Activated naive CD8-positive, alpha-beta T cell (primary cell): ENCODE measurements around the gene OSBPL6.
A peak's percentile ranks its signal among the peaks of the same experiment; 100 is the strongest.
"Not testable (repeated sequence)": the region's sequence is repeated elsewhere in the genome, so short reads cannot be mapped to it uniquely, and the experiment has no call there.

Experiments
- H3K27ac Mint-ChIP-seq: one replicate; pipeline ENCODE4 v1.8.0; 2021; ENCODE audit warnings: mixed read lengths
- H3K27me3 Mint-ChIP-seq: one replicate; pipeline ENCODE4 v1.8.0; 2021; ENCODE audit warnings: mixed read lengths
- H3K36me3 Mint-ChIP-seq: one replicate; pipeline ENCODE4 v1.8.0; 2021; ENCODE audit warnings: mixed read lengths
- H3K4me1 Mint-ChIP-seq: one replicate; pipeline ENCODE4 v1.8.0; 2021; ENCODE audit warnings: low read depth, mixed read lengths
- H3K4me3 Mint-ChIP-seq: one replicate; pipeline ENCODE4 v1.8.0; 2021; ENCODE audit warnings: mild to moderate bottlenecking, mixed read lengths
- H3K9me3 Mint-ChIP-seq: one replicate; pipeline ENCODE4 v1.8.0; 2021; ENCODE audit warnings: low read depth, mixed read lengths

The OSBPL6 gene

GRCh38 chr2:178413472-178414265 is 219.4 kb downstream of the OSBPL6 start:
- peaks cover 22% of the 10 kb centered on the region for H3K4me1 Mint-ChIP-seq
- no peaks in the 10 kb centered on the region for H3K27me3 Mint-ChIP-seq
- peak overlapping the region; percentile 91 for H3K4me3 Mint-ChIP-seq
- peak overlapping the region; percentile 94 for H3K27ac Mint-ChIP-seq
- no peaks in the 10 kb centered on the region for H3K36me3 Mint-ChIP-seq
- H3K9me3 Mint-ChIP-seq = no peaks in the 10 kb centered on the region

- Mint-ChIP-seq H3K36me3 (no peaks in the 10 kb centered on the region), H3K4me1 (peaks cover 22% of the 10 kb centered on the region), H3K4me3 (peak overlapping the region; percentile 91), H3K27ac (peak overlapping the region; percentile 94), H3K9me3 (no peaks in the 10 kb centered on the region), H3K27me3 (no peaks in the 10 kb centered on the region)
Measured at GRCh38 chr2:178414266-178415247, 220.2 kb downstream of the OSBPL6 start.

- H3K4me3 Mint-ChIP-seq = no peak overlapping the region
- H3K36me3 Mint-ChIP-seq = no peaks in the 10 kb centered on the region
- no peak overlapping the region for H3K27ac Mint-ChIP-seq
- peaks cover 24% of the 10 kb centered on the region for H3K4me1 Mint-ChIP-seq
- H3K27me3 Mint-ChIP-seq = no peaks in the 10 kb centered on the region
- no peaks in the 10 kb centered on the region for H3K9me3 Mint-ChIP-seq
Measured at GRCh38 chr2:178415979-178416378, 221.7 kb downstream of the OSBPL6 start.

- H3K27ac Mint-ChIP-seq = no peak overlapping the region
- H3K4me3 Mint-ChIP-seq = no peak overlapping the region
- no peaks in the 10 kb centered on the region for H3K27me3 Mint-ChIP-seq
- H3K36me3 Mint-ChIP-seq = peaks cover 5% of the 10 kb centered on the region
- peaks cover 22% of the 10 kb centered on the region for H3K4me1 Mint-ChIP-seq
- peaks cover 4% of the 10 kb centered on the region for H3K9me3 Mint-ChIP-seq
Measured at GRCh38 chr2:178417916-178418315, 223.6 kb downstream of the OSBPL6 start.

GRCh38 chr2:178418426-178418825 is 224.1 kb downstream of the OSBPL6 start:
- no peaks in the 10 kb centered on the region for H3K27me3 Mint-ChIP-seq
- H3K9me3 Mint-ChIP-seq = peaks cover 4% of the 10 kb centered on the region
- no peak overlapping the region for H3K27ac Mint-ChIP-seq
- peaks cover 17% of the 10 kb centered on the region for H3K4me1 Mint-ChIP-seq
- no peak overlapping the region for H3K4me3 Mint-ChIP-seq
- H3K36me3 Mint-ChIP-seq = peaks cover 6% of the 10 kb centered on the region

- Mint-ChIP-seq H3K27ac (no peak overlapping the region), H3K4me1 (peaks cover 17% of the 10 kb centered on the region), H3K36me3 (peaks cover 8% of the 10 kb centered on the region), H3K4me3 (no peak overlapping the region), H3K9me3 (peaks cover 4% of the 10 kb centered on the region), H3K27me3 (no peaks in the 10 kb centered on the region)
Measured at GRCh38 chr2:178419123-178419522, 224.8 kb downstream of the OSBPL6 start.

- H3K27ac Mint-ChIP-seq = no peak overlapping the region
- H3K9me3 Mint-ChIP-seq = peaks cover 17% of the 10 kb centered on the region
- peaks cover 6% of the 10 kb centered on the region for H3K4me1 Mint-ChIP-seq
Measured at GRCh38 chr2:178420463-178420999, 226.2 kb downstream of the OSBPL6 start.

GRCh38 chr2:178422097-178422496 is 227.8 kb downstream of the OSBPL6 start:
- H3K27me3 Mint-ChIP-seq = no peaks in the 10 kb centered on the region
- no peak overlapping the region for H3K27ac Mint-ChIP-seq
- peaks cover 27% of the 10 kb centered on the region for H3K36me3 Mint-ChIP-seq
- peaks cover 24% of the 10 kb centered on the region for H3K9me3 Mint-ChIP-seq
- no peak overlapping the region for H3K4me3 Mint-ChIP-seq
- peaks cover 2% of the 10 kb centered on the region for H3K4me1 Mint-ChIP-seq

More at GRCh38 chr2:178420463-178420999, 226.2 kb downstream of the OSBPL6 start:
- Mint-ChIP-seq H3K27me3 (no peaks in the 10 kb centered on the region), H3K36me3 (peaks cover 15% of the 10 kb centered on the region), H3K4me3 (no peak overlapping the region)

GRCh38 chr2:178423746-178424145 is 229.4 kb downstream of the OSBPL6 start:
- H3K4me3 Mint-ChIP-seq, H3K4me1 Mint-ChIP-seq, H3K27ac Mint-ChIP-seq, H3K27me3 Mint-ChIP-seq: not testable (repeated sequence)
- Mint-ChIP-seq H3K9me3 (peaks cover 24% of the 10 kb centered on the region), H3K36me3 (peaks cover 32% of the 10 kb centered on the region)

- Mint-ChIP-seq H3K9me3 (peaks cover 24% of the 10 kb centered on the region), H3K27ac (no peak overlapping the region), H3K4me3 (no peak overlapping the region), H3K27me3 (no peaks in the 10 kb centered on the region), H3K36me3 (peaks cover 32% of the 10 kb centered on the region), H3K4me1 (no peaks in the 10 kb centered on the region)
Measured at GRCh38 chr2:178425255-178425827, 231.0 kb downstream of the OSBPL6 start.

GRCh38 chr2:178426388-178426787 is 232.1 kb downstream of the OSBPL6 start:
- no peaks in the 10 kb centered on the region for H3K4me1 Mint-ChIP-seq
- peaks cover 32% of the 10 kb centered on the region for H3K36me3 Mint-ChIP-seq
- H3K4me3 Mint-ChIP-seq = no peak overlapping the region
- no peak overlapping the region for H3K27ac Mint-ChIP-seq
- H3K9me3 Mint-ChIP-seq = peaks cover 24% of the 10 kb centered on the region
- H3K27me3 Mint-ChIP-seq = no peaks in the 10 kb centered on the region

GRCh38 chr2:178427458-178427857 is 233.1 kb downstream of the OSBPL6 start:
- Mint-ChIP-seq H3K27me3 (no peaks in the 10 kb centered on the region), H3K4me1 (no peaks in the 10 kb centered on the region), H3K9me3 (peaks cover 23% of the 10 kb centered on the region), H3K36me3 (peaks cover 30% of the 10 kb centered on the region), H3K27ac (no peak overlapping the region), H3K4me3 (no peak overlapping the region)

GRCh38 chr2:178428396-178428806 is 234.1 kb downstream of the OSBPL6 start:
- Mint-ChIP-seq H3K27me3 (no peaks in the 10 kb centered on the region), H3K9me3 (peaks cover 20% of the 10 kb centered on the region), H3K4me1 (no peaks in the 10 kb centered on the region), H3K4me3 (no peak overlapping the region), H3K27ac (no peak overlapping the region), H3K36me3 (peaks cover 27% of the 10 kb centered on the region)

- H3K27ac Mint-ChIP-seq = no peak overlapping the region
- no peak overlapping the region for H3K4me3 Mint-ChIP-seq
Measured at GRCh38 chr2:178429336-178429735, 235.0 kb downstream of the OSBPL6 start.

More at GRCh38 chr2:178429336-178429735, 235.0 kb downstream of the OSBPL6 start:
- peaks cover 18% of the 10 kb centered on the region for H3K9me3 Mint-ChIP-seq
- H3K4me1 Mint-ChIP-seq = no peaks in the 10 kb centered on the region
- H3K27me3 Mint-ChIP-seq = no peaks in the 10 kb centered on the region
- peaks cover 22% of the 10 kb centered on the region for H3K36me3 Mint-ChIP-seq
